DOHH2 (cell line): ENCODE data around the gene ACAN.

ENCODE experiments used
- H3F3A ChIP-seq: fragments of 200-600 bp; sonication (generic), shearing (Covaris generic); 2 replicates; pipeline ENCODE4 v1.6.0; 2016; ENCODE audit warnings: antibody characterized with exemption, mild to moderate bottlenecking; ENCODE audit not compliant: control insufficient read depth, insufficient read depth
- H3K27ac ChIP-seq: fragments of 200-600 bp; sonication (generic); 2 replicates; pipeline ENCODE4 v1.5.1; 2014; ENCODE audit warnings: low read depth, mild to moderate bottlenecking, low read length, moderate library complexity
- H3K27me3 ChIP-seq: fragments of 200-600 bp; sonication (generic); 2 replicates; pipeline ENCODE4 v1.6.1; 2014; ENCODE audit warnings: mild to moderate bottlenecking, low read length, mixed read lengths; ENCODE audit not compliant: control insufficient read depth
- H3K36me3 ChIP-seq: fragments of 200-600 bp; sonication (generic); 2 replicates; pipeline ENCODE4 v1.6.1; 2014; ENCODE audit warnings: mild to moderate bottlenecking, low read length, moderate library complexity, mixed read lengths; ENCODE audit not compliant: control insufficient read depth
- H3K4me1 ChIP-seq: fragments of 200-600 bp; sonication (generic); 2 replicates; pipeline ENCODE4 v1.6.1; 2014; ENCODE audit warnings: mild to moderate bottlenecking, low read length, mixed read lengths; ENCODE audit not compliant: control insufficient read depth
- H3K4me2 ChIP-seq: fragments of 200-600 bp; sonication (generic); 2 replicates; pipeline ENCODE4 v1.6.0; 2014; ENCODE audit warnings: mild to moderate bottlenecking, low read length, moderate library complexity
- H3K4me3 ChIP-seq: fragments of 200-600 bp; sonication (generic); 2 replicates; pipeline ENCODE4 v1.5.1; 2014; ENCODE audit warnings: mild to moderate bottlenecking, low read length, mixed read lengths
- H3K79me2 ChIP-seq: fragments of 200-600 bp; sonication (generic); 2 replicates; pipeline ENCODE4 v1.6.1; 2014; ENCODE audit warnings: mild to moderate bottlenecking, low read length, mixed read lengths; ENCODE audit not compliant: control insufficient read depth
- H3K9me2 ChIP-seq: fragments of 200-600 bp; sonication (generic); replicated peaks from 2 replicates; pipeline ENCODE4 v1.6.1; 2014; ENCODE audit warnings: mild to moderate bottlenecking, low read length, mixed read lengths; ENCODE audit not compliant: control insufficient read depth
- H3K9me3 ChIP-seq: fragments of 200-600 bp; sonication (generic); 2 replicates; pipeline ENCODE4 v1.6.1; 2014; ENCODE audit warnings: antibody characterized with exemption, low read length, mixed read lengths; ENCODE audit not compliant: control insufficient read depth, insufficient read depth
- H4K20me1 ChIP-seq: fragments of 200-600 bp; sonication (generic); 2 replicates; pipeline ENCODE4 v1.6.0; 2014; ENCODE audit warnings: low read depth, mild to moderate bottlenecking, antibody characterized with exemption, low read length, moderate library complexity; ENCODE audit not compliant: control insufficient read depth, insufficient read depth
- EZH2phosphoT487 ChIP-seq: fragments of 200-600 bp; sonication (generic); IDR thresholded peaks from 2 replicates; pipeline ENCODE4 v1.6.1; 2017; ENCODE audit warnings: borderline replicate concordance, mild to moderate bottlenecking, antibody characterized with exemption, low read length, moderate library complexity, mixed read lengths
- TF ChIP-seq, protein P1 (sequence below): fragments of 200-600 bp; sonication (generic); IDR thresholded peaks from one replicate; pipeline ENCODE4 v1.5.1; 2014; ENCODE audit warnings: antibody characterized with exemption, mild to moderate bottlenecking, low read depth, low read length; ENCODE audit not compliant: poor library complexity, severe bottlenecking

ACAN gene

DNA sequence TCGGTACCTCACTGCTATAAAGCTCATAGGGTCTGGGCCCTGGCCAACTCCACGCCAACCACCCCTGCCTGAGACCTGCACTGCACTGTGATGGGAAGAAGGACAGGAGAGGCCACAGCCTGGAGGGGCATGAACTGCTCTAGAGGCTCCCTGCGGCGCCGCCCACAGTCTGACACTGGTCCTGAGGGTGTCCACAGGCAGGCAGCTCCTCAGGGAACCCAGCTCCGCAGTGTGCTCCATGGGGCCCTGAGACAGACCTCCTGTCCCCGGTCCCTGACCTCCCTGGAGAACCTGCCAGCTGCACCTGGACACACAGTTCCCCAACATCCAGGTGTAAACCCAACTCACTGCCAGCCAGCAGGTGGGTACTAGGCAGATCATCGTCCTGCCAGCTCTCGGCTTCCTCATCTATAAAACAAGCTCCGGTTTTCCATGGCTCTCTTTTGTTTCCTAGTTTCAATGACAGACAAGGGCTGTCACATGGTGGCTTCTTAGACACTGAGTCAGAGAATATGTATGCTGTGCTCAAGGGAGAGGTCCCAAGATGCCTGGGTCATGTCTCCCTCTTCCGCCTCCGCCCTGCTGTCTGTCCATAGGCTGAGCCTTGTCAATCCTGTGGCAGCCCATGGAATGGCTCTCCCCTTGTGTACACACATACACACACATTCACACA is 97.2 kb downstream of the ACAN start:
- Histone ChIP-seq H4K20me1 (no peaks in the 10 kb centered on the region), H3K9me2 (no peaks in the 10 kb centered on the region), H3K79me2 (no peaks in the 10 kb centered on the region), H3K9me3 (no peaks in the 10 kb centered on the region), H3K4me3 (no peak overlapping the region), H3K27me3 (peaks cover 14% of the 10 kb centered on the region), H3K27ac (no peak overlapping the region), H3F3A (no peaks in the 10 kb centered on the region), H3K4me2 (no peak overlapping the region), H3K4me1 (peaks cover 2% of the 10 kb centered on the region; the same call in 1 of the 2 replicates), H3K36me3 (no peaks in the 10 kb centered on the region)
- TF ChIP-seq, protein P1, sequence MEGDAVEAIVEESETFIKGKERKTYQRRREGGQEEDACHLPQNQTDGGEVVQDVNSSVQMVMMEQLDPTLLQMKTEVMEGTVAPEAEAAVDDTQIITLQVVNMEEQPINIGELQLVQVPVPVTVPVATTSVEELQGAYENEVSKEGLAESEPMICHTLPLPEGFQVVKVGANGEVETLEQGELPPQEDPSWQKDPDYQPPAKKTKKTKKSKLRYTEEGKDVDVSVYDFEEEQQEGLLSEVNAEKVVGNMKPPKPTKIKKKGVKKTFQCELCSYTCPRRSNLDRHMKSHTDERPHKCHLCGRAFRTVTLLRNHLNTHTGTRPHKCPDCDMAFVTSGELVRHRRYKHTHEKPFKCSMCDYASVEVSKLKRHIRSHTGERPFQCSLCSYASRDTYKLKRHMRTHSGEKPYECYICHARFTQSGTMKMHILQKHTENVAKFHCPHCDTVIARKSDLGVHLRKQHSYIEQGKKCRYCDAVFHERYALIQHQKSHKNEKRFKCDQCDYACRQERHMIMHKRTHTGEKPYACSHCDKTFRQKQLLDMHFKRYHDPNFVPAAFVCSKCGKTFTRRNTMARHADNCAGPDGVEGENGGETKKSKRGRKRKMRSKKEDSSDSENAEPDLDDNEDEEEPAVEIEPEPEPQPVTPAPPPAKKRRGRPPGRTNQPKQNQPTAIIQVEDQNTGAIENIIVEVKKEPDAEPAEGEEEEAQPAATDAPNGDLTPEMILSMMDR: no peak
- no peak for TF ChIP-seq EZH2phosphoT487

- Histone ChIP-seq H3K4me2 (no peak overlapping the region), H3K27me3 (peaks cover 10% of the 10 kb centered on the region), H3K9me3 (no peaks in the 10 kb centered on the region), H3K4me3 (no peak overlapping the region), H3K27ac (no peak overlapping the region), H4K20me1 (no peaks in the 10 kb centered on the region), H3K79me2 (no peaks in the 10 kb centered on the region), H3K9me2 (no peaks in the 10 kb centered on the region), H3K4me1 (no peaks in the 10 kb centered on the region; the same call in 1 of the 2 replicates), H3K36me3 (no peaks in the 10 kb centered on the region), H3F3A (no peaks in the 10 kb centered on the region)
- TF ChIP-seq EZH2phosphoT487: no peak
- TF ChIP-seq, protein P1: no peak
Measured at GRCh38 chr15:88900982-88901418, 97.8 kb downstream of the ACAN start.

DNA sequence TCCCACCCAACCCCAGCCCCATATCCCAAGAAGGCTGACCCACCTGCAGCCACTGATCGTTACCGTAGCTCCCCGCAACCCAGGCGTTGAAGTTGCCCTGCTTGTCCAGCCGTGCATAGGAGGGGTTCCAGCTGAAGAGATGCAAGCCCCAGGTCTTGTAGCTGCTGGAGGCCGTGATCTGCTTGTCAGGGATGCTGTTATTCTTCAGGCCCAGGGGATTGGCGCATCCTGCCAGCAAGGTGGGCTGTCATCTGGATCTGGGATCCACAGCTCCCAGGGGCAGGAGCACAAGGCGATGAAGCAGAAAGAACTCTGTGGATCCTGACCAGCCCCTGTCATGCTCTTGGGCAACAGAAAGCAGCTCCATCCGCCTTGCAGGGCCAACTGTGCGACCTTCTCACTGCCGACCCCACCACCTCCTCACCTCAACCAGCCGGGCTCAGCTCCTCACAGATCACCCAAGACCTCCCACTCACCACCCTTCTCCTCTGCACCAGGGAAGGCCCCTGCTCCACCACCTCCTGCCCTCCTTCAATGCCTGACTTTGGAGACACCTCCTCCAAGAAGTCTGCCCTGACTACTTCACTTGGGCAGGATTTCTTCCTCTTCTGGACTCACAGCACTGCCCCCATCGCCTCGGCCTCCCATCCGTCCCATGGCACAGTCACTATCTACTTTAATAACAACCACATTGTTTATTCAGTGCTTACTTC is 98.4 kb downstream of the ACAN start:
- Histone ChIP-seq H3K27me3 (peaks cover 5% of the 10 kb centered on the region), H3K4me2 (no peak overlapping the region), H3K27ac (no peak overlapping the region), H3K9me2 (no peaks in the 10 kb centered on the region), H3K79me2 (no peaks in the 10 kb centered on the region), H3K36me3 (no peaks in the 10 kb centered on the region), H4K20me1 (no peaks in the 10 kb centered on the region), H3K4me1 (no peaks in the 10 kb centered on the region; the same call in 1 of the 2 replicates), H3K4me3 (no peak overlapping the region), H3F3A (no peaks in the 10 kb centered on the region), H3K9me3 (no peaks in the 10 kb centered on the region)
- TF ChIP-seq, protein P1: no peak
- no peak for TF ChIP-seq EZH2phosphoT487
